OCI-LY1 (cell line): ENCODE measurements around the gene CMPK1.

Experiments
- H2AFZ ChIP-seq: fragments of 200-600 bp; sonication (generic), shearing (Covaris generic); 2 replicates; pipeline ENCODE4 v1.6.0; 2014; ENCODE audit warnings: antibody characterized with exemption, mild to moderate bottlenecking, low read length
- H3F3A ChIP-seq: fragments of 200-600 bp; sonication (generic), shearing (Covaris generic); 2 replicates; pipeline ENCODE4 v1.6.0; 2014; ENCODE audit warnings: mild to moderate bottlenecking, antibody characterized with exemption, low read length, moderate library complexity; ENCODE audit not compliant: insufficient read depth
- H3K27ac ChIP-seq: fragments of 200-600 bp; sonication (generic); 2 replicates; pipeline ENCODE4 v1.5.1; 2014; ENCODE audit warnings: low read length, mixed run types, mild to moderate bottlenecking, low read depth; ENCODE audit not compliant: poor library complexity, severe bottlenecking
- H3K27me3 ChIP-seq: fragments of 200-600 bp; sonication (generic); 2 replicates; pipeline ENCODE4 v1.6.0; 2014; ENCODE audit warnings: antibody characterized with exemption, mild to moderate bottlenecking, low read length, moderate library complexity; ENCODE audit not compliant: insufficient read depth
- H3K36me3 ChIP-seq: fragments of 200-600 bp; sonication (generic); 2 replicates; pipeline ENCODE4 v1.6.1; 2014; ENCODE audit warnings: mild to moderate bottlenecking, antibody characterized with exemption, low read length, moderate library complexity, mixed read lengths; ENCODE audit not compliant: insufficient read depth
- H3K4me1 ChIP-seq: fragments of 200-600 bp; sonication (generic); 2 replicates; pipeline ENCODE4 v1.5.1; 2014; ENCODE audit warnings: mild to moderate bottlenecking, low read length, moderate library complexity; ENCODE audit not compliant: insufficient read depth, severe bottlenecking
- H3K4me2 ChIP-seq: fragments of 200-600 bp; sonication (generic), shearing (Covaris generic); 2 replicates; pipeline ENCODE4 v1.6.1; 2014; ENCODE audit warnings: low read length
- H3K4me3 ChIP-seq: fragments of 200-600 bp; sonication (generic); 2 replicates; pipeline ENCODE4 v1.5.1; 2014; ENCODE audit warnings: low read length, low read depth, mild to moderate bottlenecking, mixed read lengths; ENCODE audit not compliant: poor library complexity, severe bottlenecking
- H3K79me2 ChIP-seq: fragments of 200-600 bp; shearing (Covaris generic); 2 replicates; pipeline ENCODE4 v1.6.1; 2016; ENCODE audit warnings: mixed run types, low read length, mixed read lengths; ENCODE audit not compliant: insufficient read depth
- H3K9ac ChIP-seq: fragments of 200-600 bp; sonication (generic), shearing (Covaris generic); 2 replicates; pipeline ENCODE4 v1.6.1; 2014; ENCODE audit warnings: mild to moderate bottlenecking, low read length, mixed read lengths
- H3K9me2 ChIP-seq: fragments of 200-600 bp; sonication (generic), shearing (Covaris generic); 2 replicates; pipeline ENCODE4 v1.6.1; 2014; ENCODE audit warnings: low read depth, mild to moderate bottlenecking, low read length, mixed read lengths
- H3K9me3 ChIP-seq: fragments of 200-600 bp; shearing (Covaris generic); 2 replicates; pipeline ENCODE4 v1.6.1; 2014; ENCODE audit warnings: low read length, mixed read lengths
- H4K20me1 ChIP-seq: fragments of 200-600 bp; sonication (generic), shearing (Covaris generic); 2 replicates; pipeline ENCODE4 v1.6.0; 2016; ENCODE audit warnings: mild to moderate bottlenecking, low read length; ENCODE audit not compliant: insufficient read depth
- CTCF ChIP-seq: fragments of 200-600 bp; sonication (generic), shearing (Covaris generic); IDR thresholded peaks from 2 replicates; pipeline ENCODE4 v1.5.1; 2017; ENCODE audit warnings: mild to moderate bottlenecking, antibody characterized with exemption, low read length, moderate library complexity, mixed read lengths
- EZH2 ChIP-seq: fragments of 200-600 bp; sonication (generic), shearing (Covaris generic); IDR thresholded peaks from 2 replicates; pipeline ENCODE4 v1.8.0; 2017; ENCODE audit warnings: borderline replicate concordance, mixed run types, mild to moderate bottlenecking, antibody characterized with exemption, low read length, moderate library complexity, mixed read lengths

The CMPK1 gene

DNA sequence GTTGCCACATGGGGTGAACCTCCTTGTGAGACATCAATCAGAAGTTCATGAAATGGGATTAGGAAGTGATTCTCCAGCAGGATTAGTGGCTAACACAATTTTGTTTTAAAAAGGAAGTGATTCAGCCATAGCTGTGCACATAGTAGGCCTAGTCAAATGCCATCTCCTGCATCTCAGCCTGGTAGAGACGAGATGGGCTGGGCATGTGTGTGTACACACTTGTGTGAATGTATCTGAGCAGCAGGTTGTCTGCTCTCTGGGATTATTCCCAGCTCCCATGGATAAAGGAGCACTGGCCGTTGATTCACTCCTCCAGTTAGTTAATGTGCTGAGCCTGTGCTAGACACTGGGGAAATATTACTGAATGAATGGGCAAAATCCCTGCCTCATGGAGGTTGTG is 84.5 kb downstream of the CMPK1 start:
- no peaks in the 10 kb centered on the region for H3F3A ChIP-seq
- no peak overlapping the region for H3K9ac ChIP-seq
- H2AFZ ChIP-seq = no peak overlapping the region
- no peaks in the 10 kb centered on the region for H3K4me1 ChIP-seq
- no peaks in the 10 kb centered on the region for H3K27me3 ChIP-seq
- no peaks in the 10 kb centered on the region for H3K36me3 ChIP-seq
- H3K9me3 ChIP-seq = no peaks in the 10 kb centered on the region
- no peaks in the 10 kb centered on the region for H3K79me2 ChIP-seq
- H3K27ac ChIP-seq = no peak overlapping the region
- no peaks in the 10 kb centered on the region for H4K20me1 ChIP-seq
- H3K4me2 ChIP-seq = no peak overlapping the region
- no peaks in the 10 kb centered on the region for H3K9me2 ChIP-seq
- TF ChIP-seq CTCF (no peak), EZH2 (no peak)
- H3K4me3 ChIP-seq = no peak overlapping the region

GRCh38 chr1:47418681-47419325 is 85.2 kb downstream of the CMPK1 start:
- no peak for TF ChIP-seq EZH2
- TF ChIP-seq CTCF = no peak
- Histone ChIP-seq H3K9me2 (no peaks in the 10 kb centered on the region), H2AFZ (no peak overlapping the region), H3K27ac (no peak overlapping the region), H3F3A (no peaks in the 10 kb centered on the region), H3K4me2 (no peak overlapping the region), H3K9ac (no peak overlapping the region), H4K20me1 (no peaks in the 10 kb centered on the region), H3K4me3 (no peak overlapping the region), H3K9me3 (no peaks in the 10 kb centered on the region), H3K36me3 (no peaks in the 10 kb centered on the region), H3K27me3 (no peaks in the 10 kb centered on the region), H3K4me1 (no peaks in the 10 kb centered on the region), H3K79me2 (no peaks in the 10 kb centered on the region)

- H3K9ac ChIP-seq = no peak overlapping the region
- H3K9me3 ChIP-seq = no peaks in the 10 kb centered on the region
- H4K20me1 ChIP-seq = no peaks in the 10 kb centered on the region
- TF ChIP-seq EZH2 (no peak), CTCF (no peak)
- no peaks in the 10 kb centered on the region for H3F3A ChIP-seq
- no peak overlapping the region for H2AFZ ChIP-seq
- no peak overlapping the region for H3K4me2 ChIP-seq
- H3K4me3 ChIP-seq = no peak overlapping the region
- H3K79me2 ChIP-seq = no peaks in the 10 kb centered on the region
- H3K27ac ChIP-seq = no peak overlapping the region
- no peaks in the 10 kb centered on the region for H3K9me2 ChIP-seq
- H3K27me3 ChIP-seq = no peaks in the 10 kb centered on the region
- no peaks in the 10 kb centered on the region for H3K36me3 ChIP-seq
- no peaks in the 10 kb centered on the region for H3K4me1 ChIP-seq
Measured at GRCh38 chr1:47420547-47420946, 87.0 kb downstream of the CMPK1 start.
